HG03066 (cell line): ENCODE results near the gene PSG5.
"Not testable (repeated sequence)": the region's sequence is repeated elsewhere in the genome, so short reads cannot be mapped to it uniquely, and the experiment has no call there.

Source experiments
- ATAC-seq: cut with Tn5 transposase; IDR thresholded peaks from one replicate; pipeline ENCODE4 v1.9.1; 2021; ENCODE audit warnings: low read depth; ENCODE audit not compliant: unreplicated experiment

Gene PSG5

GRCh38 chr19:43192381-43193155 is 6.2 kb upstream of the PSG5 start:
- not testable (repeated sequence) for ATAC-seq

- not testable (repeated sequence) for ATAC-seq
These were observed 1.8 kb upstream of the PSG5 start for GRCh38 chr19:43188092-43188491.

DNA sequence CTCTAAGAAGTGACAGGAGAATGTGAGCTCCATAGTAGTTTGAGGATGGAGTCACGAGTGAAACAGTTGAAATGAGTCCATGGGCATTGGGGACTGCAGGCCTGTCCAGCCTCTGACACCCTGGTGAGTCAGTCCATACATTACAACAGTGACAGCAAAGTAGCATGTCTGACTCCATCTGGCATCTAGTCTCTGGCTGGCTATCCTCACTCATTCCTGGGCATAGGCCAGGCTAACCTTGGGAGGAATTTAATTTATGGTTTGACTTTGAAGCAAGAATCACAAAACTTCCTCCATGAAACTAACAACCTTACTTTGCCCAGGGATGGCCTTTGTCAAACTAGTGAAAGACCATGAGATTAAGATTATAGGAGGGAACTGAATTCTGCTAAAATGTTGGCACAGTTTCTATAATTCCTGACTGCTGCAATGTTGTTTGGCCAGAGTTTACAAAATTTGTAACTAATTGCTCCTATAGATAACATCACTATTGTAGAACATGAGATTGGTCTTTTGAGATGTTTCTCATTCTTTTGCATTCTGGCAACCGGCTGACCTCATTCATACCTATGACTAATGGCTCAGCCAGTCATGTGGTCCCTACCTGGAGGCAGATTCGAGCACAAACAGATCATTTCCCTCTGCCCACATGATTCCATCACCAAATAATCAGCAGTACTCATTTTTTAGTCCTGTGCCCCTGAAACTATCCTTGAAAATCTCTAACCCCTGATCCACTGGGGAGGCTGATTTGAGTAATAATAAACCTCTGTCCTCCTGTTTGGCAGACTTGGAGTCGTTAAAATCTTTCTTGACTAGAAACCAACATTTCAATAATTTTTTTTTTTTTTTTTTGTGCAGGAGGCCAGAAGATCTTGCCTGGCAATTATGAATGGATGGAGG is 4.2 kb downstream of the PSG5 start:
- not testable (repeated sequence) for ATAC-seq

DNA sequence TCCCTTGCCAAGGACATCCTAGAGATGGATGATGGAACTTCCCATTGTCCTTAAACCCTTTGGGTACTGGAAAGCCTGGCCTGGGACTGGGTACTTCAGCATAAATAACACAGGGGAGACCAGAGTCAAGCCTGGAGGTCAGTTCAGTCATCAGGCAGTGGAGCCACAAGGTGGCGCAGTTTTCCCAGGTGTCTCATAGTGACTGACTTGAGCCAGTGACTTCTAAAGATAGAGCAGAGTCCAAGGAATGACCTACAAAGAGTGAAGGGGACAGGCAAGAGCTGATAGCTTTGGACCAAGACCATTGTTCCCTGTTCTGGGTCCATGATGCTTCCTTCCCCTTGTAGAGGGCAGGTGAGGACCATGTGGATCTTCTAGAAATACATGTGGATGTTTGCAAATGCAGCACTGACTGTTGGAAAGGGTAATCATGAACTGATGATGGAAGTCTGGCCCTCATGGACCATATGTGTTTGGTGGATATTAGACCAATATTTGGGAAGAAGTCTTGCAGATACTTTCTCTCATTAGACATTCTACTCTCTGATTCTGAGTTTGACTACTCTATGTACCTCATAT is 6.7 kb downstream of the PSG5 start:
- not testable (repeated sequence) for ATAC-seq

- not testable (repeated sequence) for ATAC-seq
These were observed 7.8 kb downstream of the PSG5 start for GRCh38 chr19:43178577-43178976.

- ATAC-seq: not testable (repeated sequence)
These were observed 20.4 kb downstream of the PSG5 start for GRCh38 chr19:43165906-43166305.

DNA sequence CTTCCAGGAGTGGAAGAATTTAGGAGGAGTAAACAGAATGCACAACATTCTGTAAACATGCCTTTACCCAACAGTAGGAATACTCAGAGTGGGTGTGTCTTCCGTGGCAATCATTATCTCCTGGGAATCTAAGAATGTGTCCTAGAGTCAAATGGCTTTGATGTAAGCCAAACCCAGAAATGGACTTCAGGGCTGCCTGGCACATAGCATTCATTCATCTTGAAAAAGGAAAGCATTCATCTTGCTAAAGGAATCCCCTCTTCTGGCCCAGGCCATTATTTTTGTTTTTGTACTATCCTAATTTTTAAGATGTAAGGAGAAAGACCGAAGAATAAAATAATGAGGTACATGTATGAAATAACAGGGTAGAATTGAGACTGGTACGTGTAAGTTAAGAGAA is 23.2 kb downstream of the PSG5 start:
- ATAC-seq: not testable (repeated sequence)

- ATAC-seq: not testable (repeated sequence)
These were observed 24.1 kb downstream of the PSG5 start for GRCh38 chr19:43162261-43162660.

GRCh38 chr19:43152214-43152613 is 34.1 kb downstream of the PSG5 start:
- ATAC-seq: no peak

DNA sequence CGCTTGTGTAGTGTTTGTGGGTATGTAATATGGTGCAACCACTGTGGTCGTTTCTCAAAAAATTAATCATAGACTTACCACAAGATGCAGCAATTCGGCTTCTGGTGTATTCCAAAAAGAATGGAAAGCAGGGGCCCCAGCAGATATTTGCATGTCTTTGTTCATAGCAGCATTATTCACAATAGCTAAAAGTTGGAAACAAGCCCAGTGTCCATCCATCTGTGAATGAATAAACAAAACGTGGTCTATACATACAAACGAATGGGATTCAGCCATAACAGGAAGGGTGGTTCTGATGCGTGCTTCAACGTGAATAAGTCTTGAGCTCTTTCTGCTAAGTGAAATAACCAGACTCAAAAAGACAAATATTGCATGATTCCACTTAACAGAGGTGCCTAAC is 36.5 kb downstream of the PSG5 start:
- not testable (repeated sequence) for ATAC-seq

DNA sequence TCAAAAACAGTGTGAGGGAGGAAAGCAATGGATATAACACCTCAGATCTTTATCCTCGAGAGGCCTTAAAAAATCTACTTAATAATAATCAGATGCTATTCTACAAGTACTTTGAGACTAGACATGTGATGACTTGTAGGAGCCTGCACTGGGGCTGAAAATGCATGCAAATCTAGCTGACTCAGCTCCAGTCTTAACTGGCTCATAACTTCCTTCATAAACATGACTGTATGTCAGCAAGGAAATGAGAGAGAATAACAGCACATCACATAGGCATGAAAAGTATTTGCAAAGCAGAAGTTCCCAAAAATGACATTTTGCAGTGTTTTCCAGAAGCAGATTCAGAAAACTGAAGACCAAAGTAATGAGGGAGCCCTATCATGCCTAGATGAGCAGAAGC is 38.1 kb downstream of the PSG5 start:
- ATAC-seq: no peak

- ATAC-seq: not testable (repeated sequence)
These were observed 44.6 kb downstream of the PSG5 start for GRCh38 chr19:43141763-43142162.

DNA sequence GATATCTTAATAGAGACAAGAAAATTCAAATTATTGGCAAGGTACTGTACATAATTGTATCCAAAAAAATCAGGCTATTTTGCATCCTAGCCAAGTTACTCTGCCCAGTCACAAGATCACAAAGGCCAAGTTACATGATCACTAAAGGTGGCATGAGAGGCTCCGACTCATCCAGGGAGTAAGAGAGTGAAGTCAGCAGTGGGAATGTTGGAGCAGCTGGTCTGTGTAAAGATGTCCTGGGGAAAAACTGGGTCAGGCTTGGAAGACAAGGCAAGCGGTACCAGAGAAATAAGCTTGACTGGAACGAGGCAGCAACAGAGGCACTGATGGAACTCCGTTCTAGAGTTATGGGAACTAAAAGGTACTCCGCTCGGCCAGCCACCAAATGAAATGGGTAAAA is 53.6 kb downstream of the PSG5 start:
- ATAC-seq: no peak

- ATAC-seq: not testable (repeated sequence)
These were observed 55.0 kb downstream of the PSG5 start for GRCh38 chr19:43131281-43131842.

DNA sequence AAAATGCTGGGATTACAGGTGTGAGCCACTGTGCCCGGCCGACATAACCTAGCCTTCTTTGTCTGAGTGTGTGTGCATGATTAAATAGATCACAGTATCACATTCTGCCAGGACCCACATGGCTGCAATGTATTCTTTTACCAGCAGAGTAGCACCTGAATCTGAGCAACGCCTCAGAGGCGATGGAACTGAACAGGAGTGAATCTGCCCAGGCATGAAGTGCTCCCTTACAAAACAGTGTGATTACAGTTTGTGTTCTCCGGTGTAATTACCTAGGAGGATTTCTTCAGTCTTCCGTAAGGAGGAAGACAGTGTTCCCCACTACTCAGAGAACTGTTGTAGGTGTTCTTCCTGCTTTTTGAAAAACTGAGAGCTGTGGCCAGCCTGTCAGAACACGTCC is 57.1 kb downstream of the PSG5 start:
- not testable (repeated sequence) for ATAC-seq

GRCh38 chr19:43127336-43127735 is 59.0 kb downstream of the PSG5 start:
- not testable (repeated sequence) for ATAC-seq

GRCh38 chr19:43126720-43127119 is 59.6 kb downstream of the PSG5 start:
- no peak for ATAC-seq

- ATAC-seq: no peak
These were observed 62.0 kb downstream of the PSG5 start for GRCh38 chr19:43124360-43124759.

- ATAC-seq: not testable (repeated sequence)
These were observed 65.8 kb downstream of the PSG5 start for GRCh38 chr19:43120433-43121026.

DNA sequence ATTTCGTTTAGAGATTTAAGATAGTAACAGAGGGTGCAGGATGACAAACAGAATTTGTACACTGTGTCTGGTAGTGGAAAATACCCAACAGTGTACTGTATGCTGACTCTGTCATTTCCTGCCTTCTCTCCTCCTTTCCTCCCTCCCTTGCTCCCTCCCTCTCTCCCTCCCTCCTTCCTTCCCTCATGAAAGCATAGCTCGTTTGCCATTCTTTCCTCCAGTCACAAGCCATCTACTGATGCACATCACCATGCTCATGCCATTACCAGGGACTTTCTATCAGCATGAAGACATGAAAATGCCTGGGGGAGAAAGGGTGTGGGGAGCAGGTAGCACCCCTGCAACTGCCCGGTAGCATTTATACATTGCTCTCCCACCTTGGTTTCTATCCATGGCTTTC is 66.8 kb downstream of the PSG5 start:
- not testable (repeated sequence) for ATAC-seq
